ENCODE data around the gene SWT1. TPM values are rescaled to one million over a fixed set of nuclear protein-coding genes. Genes with fewer than 3 reads are reported as not detected.
A peak's percentile ranks its signal among the peaks of the same experiment; 100 is the strongest.
"Not testable (repeated sequence)": the region's sequence is repeated elsewhere in the genome, so short reads cannot be mapped to it uniquely, and the experiment has no call there.

The SWT1 gene
- total RNA-seq, 2 donors from 2014 or later = 7.3 to 14.3 TPM

DNA sequence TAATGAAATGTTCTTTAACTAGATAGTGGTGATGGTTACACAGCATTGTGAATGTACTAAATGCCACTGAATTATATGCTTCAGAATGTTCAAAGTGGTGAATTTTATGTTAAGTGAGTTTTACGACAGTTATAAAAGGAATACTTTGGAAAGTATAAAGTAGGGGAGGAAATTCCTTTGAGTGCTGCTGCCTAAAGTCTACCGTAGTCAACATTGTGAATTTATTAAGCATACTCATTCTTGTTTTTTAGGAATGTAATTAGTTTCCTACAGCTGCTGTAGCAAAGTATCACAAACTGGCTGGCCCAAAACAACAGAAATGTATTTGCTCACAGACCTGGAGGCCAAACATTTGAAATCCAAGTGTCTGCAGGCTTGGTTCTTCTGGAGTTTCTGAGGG lies 73.0 kb downstream of the SWT1 start:
- WGBS = 61% methylated on average over 2 of the region's 2 CpGs
- TF ChIP-seq, protein P1, sequence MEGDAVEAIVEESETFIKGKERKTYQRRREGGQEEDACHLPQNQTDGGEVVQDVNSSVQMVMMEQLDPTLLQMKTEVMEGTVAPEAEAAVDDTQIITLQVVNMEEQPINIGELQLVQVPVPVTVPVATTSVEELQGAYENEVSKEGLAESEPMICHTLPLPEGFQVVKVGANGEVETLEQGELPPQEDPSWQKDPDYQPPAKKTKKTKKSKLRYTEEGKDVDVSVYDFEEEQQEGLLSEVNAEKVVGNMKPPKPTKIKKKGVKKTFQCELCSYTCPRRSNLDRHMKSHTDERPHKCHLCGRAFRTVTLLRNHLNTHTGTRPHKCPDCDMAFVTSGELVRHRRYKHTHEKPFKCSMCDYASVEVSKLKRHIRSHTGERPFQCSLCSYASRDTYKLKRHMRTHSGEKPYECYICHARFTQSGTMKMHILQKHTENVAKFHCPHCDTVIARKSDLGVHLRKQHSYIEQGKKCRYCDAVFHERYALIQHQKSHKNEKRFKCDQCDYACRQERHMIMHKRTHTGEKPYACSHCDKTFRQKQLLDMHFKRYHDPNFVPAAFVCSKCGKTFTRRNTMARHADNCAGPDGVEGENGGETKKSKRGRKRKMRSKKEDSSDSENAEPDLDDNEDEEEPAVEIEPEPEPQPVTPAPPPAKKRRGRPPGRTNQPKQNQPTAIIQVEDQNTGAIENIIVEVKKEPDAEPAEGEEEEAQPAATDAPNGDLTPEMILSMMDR (IDR thresholded peaks at IDR 0.05) = no peak
- TF ChIP-seq POLR2A (IDR thresholded peaks at IDR 0.05) (no peak), POLR2AphosphoS5 (IDR thresholded peaks at IDR 0.05) (no peak)
- intact Hi-C loops (cut with DNase I) = no loop called here
- Histone ChIP-seq H3K27ac (no peak overlapping the region), H3K4me3 (no peak overlapping the region), H3K9me3 (no peaks in the 10 kb centered on the region), H3K27me3 (replicated peaks; ENCODE audit: insufficient read depth) (no peaks in the 10 kb centered on the region), H3K36me3 (no peaks in the 10 kb centered on the region), H3K4me1 (replicated peaks) (no peaks in the 10 kb centered on the region)
- no peak for DNase-seq (ENCODE audit: low spot score)

DNA sequence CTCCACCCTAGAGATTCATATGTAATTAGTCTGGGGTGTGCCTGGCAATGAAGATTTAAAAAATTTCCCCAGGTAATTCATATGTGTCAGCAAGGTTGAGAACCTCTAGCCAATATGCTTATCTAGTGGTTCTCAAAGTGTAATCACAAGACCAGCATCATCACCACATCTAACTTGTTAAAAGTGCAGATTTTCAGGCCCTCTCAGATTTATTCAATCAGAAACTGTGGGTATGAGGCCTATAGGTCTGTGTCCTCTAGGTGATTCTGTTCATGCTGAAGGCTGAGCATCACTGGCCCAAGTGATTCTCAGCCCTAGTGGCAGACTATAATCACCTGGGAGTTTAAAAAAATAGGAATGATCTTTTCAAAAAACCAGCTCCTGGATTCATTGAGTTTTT lies 75.9 kb downstream of the SWT1 start:
- no peak for DNase-seq (ENCODE audit: low spot score)
- Histone ChIP-seq H3K4me1 (replicated peaks) (no peaks in the 10 kb centered on the region), H3K4me3 (no peak overlapping the region), H3K27me3 (replicated peaks; ENCODE audit: insufficient read depth) (no peaks in the 10 kb centered on the region), H3K9me3 (no peaks in the 10 kb centered on the region), H3K27ac (no peak overlapping the region), H3K36me3 (no peaks in the 10 kb centered on the region)
- intact Hi-C loops (cut with DNase I) = no loop called here
- no peak for TF ChIP-seq POLR2AphosphoS5 (IDR thresholded peaks at IDR 0.05)

DNA sequence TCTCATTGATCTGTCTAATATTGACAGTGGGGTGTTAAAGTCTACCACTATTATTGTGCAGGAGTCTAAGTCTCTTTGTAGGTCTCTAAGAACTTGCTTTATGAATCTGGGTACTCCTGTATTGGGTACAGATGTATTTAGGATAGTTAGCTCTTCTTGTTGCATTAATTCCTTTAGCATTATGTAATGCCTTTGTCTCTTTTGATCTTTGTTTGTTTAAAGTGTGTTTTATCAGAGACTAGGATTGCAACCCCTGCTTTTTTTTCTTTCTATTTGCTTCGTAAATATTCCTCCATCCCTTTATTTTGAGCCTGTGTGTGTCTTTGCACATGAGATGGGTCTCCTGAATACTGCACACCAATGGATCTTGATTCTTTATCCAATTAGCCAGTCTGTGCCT lies 77.2 kb downstream of the SWT1 start:
- DNase-seq (ENCODE audit: low spot score); H3K4me1 ChIP-seq (replicated peaks); intact Hi-C loops (cut with DNase I); H3K36me3 ChIP-seq; H3K27ac ChIP-seq; H3K27me3 ChIP-seq (replicated peaks; ENCODE audit: insufficient read depth); H3K9me3 ChIP-seq; H3K4me3 ChIP-seq: not testable (repeated sequence)
- 95% methylated on average over 1 of the region's 1 CpG for WGBS

DNA sequence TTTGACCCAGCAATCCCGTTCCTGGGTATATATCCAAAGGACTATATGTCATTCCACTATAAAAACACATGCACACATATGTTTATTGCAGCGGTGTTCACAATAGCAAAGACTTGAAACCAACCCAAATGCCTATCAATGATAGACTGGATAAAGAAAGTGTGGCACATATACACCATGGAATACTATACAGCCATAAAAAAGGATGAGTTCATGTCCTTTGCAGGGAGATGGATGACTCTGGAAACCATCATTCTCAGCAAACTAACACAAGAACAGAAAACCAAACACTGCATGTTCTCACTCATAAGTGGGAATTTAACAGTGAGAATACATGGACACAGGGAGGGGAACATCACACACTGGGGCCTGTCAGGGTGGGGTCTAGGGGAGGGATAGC lies 80.2 kb downstream of the SWT1 start:
- H3K4me3 ChIP-seq; DNase-seq (ENCODE audit: low spot score); H3K36me3 ChIP-seq; H3K27ac ChIP-seq; H3K27me3 ChIP-seq (replicated peaks; ENCODE audit: insufficient read depth); intact Hi-C loops (cut with DNase I); H3K9me3 ChIP-seq; H3K4me1 ChIP-seq (replicated peaks): not testable (repeated sequence)
- WGBS = 97% methylated on average over 2 of the region's 2 CpGs

DNA sequence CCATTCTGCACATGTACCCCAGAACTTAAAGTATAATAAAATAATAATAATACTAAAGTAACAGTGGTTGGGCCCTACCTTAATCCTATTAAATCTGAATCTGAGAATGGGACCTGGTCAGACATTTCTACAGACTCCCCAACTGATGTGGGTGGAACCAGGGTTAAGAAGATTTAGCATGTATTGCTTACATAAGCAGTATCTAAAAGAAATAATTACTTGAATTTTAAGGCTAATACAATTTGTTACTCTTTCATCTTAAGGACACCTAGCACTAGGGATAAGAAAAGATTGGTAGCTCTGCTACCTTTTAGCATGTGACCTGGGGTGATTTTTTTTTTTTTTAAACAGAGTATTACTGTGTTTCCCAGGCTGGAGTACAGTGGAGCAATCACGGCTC lies 80.7 kb downstream of the SWT1 start:
- Histone ChIP-seq H3K36me3 (no peaks in the 10 kb centered on the region), H3K27me3 (replicated peaks; ENCODE audit: insufficient read depth) (no peaks in the 10 kb centered on the region), H3K9me3 (no peaks in the 10 kb centered on the region), H3K27ac (no peak overlapping the region), H3K4me1 (replicated peaks) (no peaks in the 10 kb centered on the region), H3K4me3 (no peak overlapping the region)
- TF ChIP-seq POLR2AphosphoS5 (IDR thresholded peaks at IDR 0.05) (no peak), POLR2A (IDR thresholded peaks at IDR 0.05) (no peak)
- TF ChIP-seq, protein P1 (IDR thresholded peaks at IDR 0.05) = no peak
- DNase-seq (ENCODE audit: low spot score) = no peak
- WGBS = 96% methylated on average over 1 of the region's 1 CpG
- intact Hi-C loops (cut with DNase I) = no loop called here

DNA sequence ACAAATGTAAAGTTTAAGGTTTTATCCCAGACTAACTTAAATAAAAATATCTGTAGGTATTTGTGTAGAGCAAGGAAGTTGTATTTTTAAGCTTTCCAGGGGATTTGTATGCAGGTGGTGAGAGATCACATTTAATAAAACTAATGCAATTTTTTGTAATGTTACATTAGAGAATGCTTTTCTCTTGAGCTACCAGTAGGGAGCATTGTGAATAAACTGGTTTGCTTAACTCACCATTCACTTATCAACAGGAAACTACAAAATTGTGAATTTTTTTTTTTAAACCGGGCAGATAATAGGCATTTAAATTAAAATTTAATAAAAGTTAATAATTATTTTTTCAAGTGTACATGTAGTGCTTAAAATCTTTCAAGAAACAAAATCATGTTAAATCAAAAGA lies 81.5 kb downstream of the SWT1 start:
- WGBS = 70% methylated on average over 1 of the region's 1 CpG

More for the DNA sequence above, 81.5 kb downstream of the SWT1 start:
- no peak overlapping the region for H3K4me3 ChIP-seq
- TF ChIP-seq POLR2A (IDR thresholded peaks at IDR 0.05) = no peak
- TF ChIP-seq, protein P1 (IDR thresholded peaks at IDR 0.05) = peak in 3 of 4 experiments; percentile 9 to 49 (median 34)
- H3K4me1 ChIP-seq (replicated peaks) = no peaks in the 10 kb centered on the region
- no peak overlapping the region for H3K27ac ChIP-seq
- no peaks in the 10 kb centered on the region for H3K9me3 ChIP-seq
- DNase-seq (ENCODE audit: low spot score) = no peak
- intact Hi-C loops (cut with DNase I) = no loop called here
- no peaks in the 10 kb centered on the region for H3K36me3 ChIP-seq
- no peaks in the 10 kb centered on the region for H3K27me3 ChIP-seq (replicated peaks; ENCODE audit: insufficient read depth)

Data from prostate gland (tissue), 2 donors.